Type B pancreatic cell (in vitro differentiated cells): Measurements from ENCODE around the gene TSHR. TPM values are rescaled to one million over a fixed set of nuclear protein-coding genes. Genes with fewer than 3 reads are reported as not detected.
"Not testable (repeated sequence)": the region's sequence is repeated elsewhere in the genome, so short reads cannot be mapped to it uniquely, and the experiment has no call there.

ENCODE experiments used
- DNase-seq: peaks from one replicate; pipeline ENCODE4 v3.0.0; 2021; ENCODE audit warnings: mixed read lengths; ENCODE audit not compliant: unreplicated experiment; ENCODE audit errors: extremely low spot score
- H3K27ac Mint-ChIP-seq: 2 replicates; pipeline ENCODE4 v1.8.0; 2021; ENCODE audit warnings: mild to moderate bottlenecking, mixed read lengths
- H3K27me3 Mint-ChIP-seq: 2 replicates; pipeline ENCODE4 v1.8.0; 2021; ENCODE audit warnings: mixed read lengths
- H3K36me3 Mint-ChIP-seq: 2 replicates; pipeline ENCODE4 v1.8.0; 2021; ENCODE audit warnings: mixed read lengths
- H3K4me1 Mint-ChIP-seq: one replicate; pipeline ENCODE4 v1.8.0; 2021; ENCODE audit warnings: mixed read lengths; ENCODE audit not compliant: unreplicated experiment
- H3K4me3 Mint-ChIP-seq: 2 replicates; pipeline ENCODE4 v1.8.0; 2021; ENCODE audit warnings: mild to moderate bottlenecking, mixed read lengths
- H3K9me3 Mint-ChIP-seq: 2 replicates; pipeline ENCODE4 v1.8.0; 2021; ENCODE audit warnings: mixed read lengths
- CTCF ChIP-seq: fragments of 200-600 bp; sonication (generic); conservative IDR thresholded peaks from 2 replicates; pipeline ENCODE4 v1.5.0; 2021; ENCODE audit warnings: antibody characterized with exemption, mild to moderate bottlenecking
- total RNA-seq: library from RNA; stranded (reverse); gene quantifications from 2 replicates; pipeline ENCODE4 v1.2.1, GENCODE V29; 2021; ENCODE audit warnings: low replicate concordance

Gene TSHR
- total RNA-seq, 1 donor from 2014 or later, result 0.65 TPM

GRCh38 chr14:81031488-81031887, 76.1 kb downstream of the TSHR start:
- no peaks in the 10 kb centered on the region for H3K9me3 Mint-ChIP-seq
- no peak for TF ChIP-seq CTCF
- peaks cover 5% of the 10 kb centered on the region for H3K27me3 Mint-ChIP-seq
- H3K36me3 Mint-ChIP-seq, result no peaks in the 10 kb centered on the region
- H3K4me3 Mint-ChIP-seq, result no peak overlapping the region
- H3K27ac Mint-ChIP-seq, result no peak overlapping the region
- DNase-seq, result no peak
- H3K4me1 Mint-ChIP-seq, result no peaks in the 10 kb centered on the region

- Mint-ChIP-seq H3K27ac (no peak overlapping the region), H3K4me3 (no peak overlapping the region), H3K36me3 (no peaks in the 10 kb centered on the region), H3K4me1 (no peaks in the 10 kb centered on the region), H3K27me3 (peaks cover 5% of the 10 kb centered on the region), H3K9me3 (no peaks in the 10 kb centered on the region)
- no peak for DNase-seq
- no peak for TF ChIP-seq CTCF
Measured at GRCh38 chr14:81033698-81034240, 78.3 kb downstream of the TSHR start.

- no peaks in the 10 kb centered on the region for H3K36me3 Mint-ChIP-seq
- no peaks in the 10 kb centered on the region for H3K4me1 Mint-ChIP-seq
- H3K4me3 Mint-ChIP-seq, result no peak overlapping the region
- no peak overlapping the region for H3K27ac Mint-ChIP-seq
- H3K9me3 Mint-ChIP-seq, result peaks cover 6% of the 10 kb centered on the region
- DNase-seq, result no peak
- H3K27me3 Mint-ChIP-seq, result no peaks in the 10 kb centered on the region
- TF ChIP-seq CTCF, result no peak
Measured at GRCh38 chr14:81042438-81042837, 87.0 kb downstream of the TSHR start.

- Mint-ChIP-seq H3K27me3 (peaks cover 4% of the 10 kb centered on the region), H3K4me3 (no peak overlapping the region), H3K36me3 (no peaks in the 10 kb centered on the region), H3K9me3 (peaks cover 19% of the 10 kb centered on the region), H3K27ac (no peak overlapping the region), H3K4me1 (no peaks in the 10 kb centered on the region)
- DNase-seq, result no peak
- no peak for TF ChIP-seq CTCF
Measured at GRCh38 chr14:81051547-81051946, 96.1 kb downstream of the TSHR start.

- not testable (repeated sequence) for DNase-seq, H3K27me3 Mint-ChIP-seq, H3K4me3 Mint-ChIP-seq
Measured at GRCh38 chr14:81054057-81054456, 98.6 kb downstream of the TSHR start.

GRCh38 chr14:81055971-81056370, 100.5 kb downstream of the TSHR start:
- H3K9me3 Mint-ChIP-seq, result peaks cover 19% of the 10 kb centered on the region
- TF ChIP-seq CTCF, result no peak
- H3K36me3 Mint-ChIP-seq, result no peaks in the 10 kb centered on the region
- no peaks in the 10 kb centered on the region for H3K27me3 Mint-ChIP-seq
- DNase-seq, result no peak
- H3K4me3 Mint-ChIP-seq, result no peak overlapping the region
- no peak overlapping the region for H3K27ac Mint-ChIP-seq
- H3K4me1 Mint-ChIP-seq, result no peaks in the 10 kb centered on the region

More at GRCh38 chr14:81054057-81054456, 98.6 kb downstream of the TSHR start:
- not testable (repeated sequence) for H3K36me3 Mint-ChIP-seq, H3K27ac Mint-ChIP-seq, H3K4me1 Mint-ChIP-seq
- peaks cover 19% of the 10 kb centered on the region for H3K9me3 Mint-ChIP-seq
